Panc1 (cell line): Measurements from ENCODE around the gene FBXL17. TPM values are rescaled to one million over a fixed set of nuclear protein-coding genes. Genes with fewer than 3 reads are reported as not detected.

ENCODE experiments used
- ATAC-seq: fragments of 200-7000 bp; cut with Tn5 transposase; 2 replicates; pipeline ENCODE4 v1.9.1; 2020; ENCODE audit warnings: mild to moderate bottlenecking, moderate library complexity
- BruUV-seq: library from RNA; stranded (reverse); fragments of 400-500 nt; replicated peaks from 2 replicates; lab custom pipeline; 2021; lab: Mats Ljungman, UMichigan
- CTCF ChIA-PET: fragments of 300-600 bp; sonication (Branson Sonifier 250); formaldehyde crosslinking; loops from one replicate; lab custom pipeline; 2022; ENCODE audit warnings: antibody characterized with exemption; lab: Charles Lee
- POLR2A ChIA-PET: fragments of 300-600 bp; sonication (Branson Sonifier 250); formaldehyde crosslinking; loops from one replicate; lab custom pipeline; 2022; ENCODE audit warnings: antibody characterized with exemption; lab: Charles Lee
- DNase-seq: peaks from one replicate; pipeline ENCODE4 v3.0.0-alpha.2; 2010; ENCODE audit warnings: low read depth, low spot score
- H3K27ac ChIP-seq: 2 replicates; pipeline ENCODE4 v1.5.1; 2011; ENCODE audit warnings: mild to moderate bottlenecking, low read length, inconsistent platforms
- H3K27me3 ChIP-seq: fragments of 200-500 bp; sonication (Bioruptor generic); 2 replicates; pipeline ENCODE4 v1.6.0; 2014; ENCODE audit warnings: low read length, inconsistent platforms; ENCODE audit not compliant: control insufficient read depth, insufficient read depth
- H3K36me3 ChIP-seq: fragments of 200-500 bp; sonication (Bioruptor generic); 2 replicates; pipeline ENCODE4 v1.5.1; 2014; ENCODE audit warnings: inconsistent platforms, mild to moderate bottlenecking, low read length, moderate library complexity; ENCODE audit not compliant: control insufficient read depth, insufficient read depth
- H3K4me1 ChIP-seq: 2 replicates; pipeline ENCODE4 v1.5.1; 2011; ENCODE audit warnings: inconsistent platforms, mild to moderate bottlenecking, low read length, moderate library complexity; ENCODE audit not compliant: control insufficient read depth, insufficient read depth
- H3K4me3 ChIP-seq, 2 experiments: 2 replicates each; pipeline ENCODE4 v1.5.1; 2011 to 2012; ENCODE audit warnings: low read depth in 2 of 2, low read length in 2 of 2, mild to moderate bottlenecking in 2 of 2, inconsistent platforms in 1 of 2, moderate library complexity in 1 of 2
- H3K9me3 ChIP-seq: fragments of 200-500 bp; sonication (Bioruptor generic); 2 replicates; pipeline ENCODE4 v1.5.1; 2014; ENCODE audit warnings: low read depth, mild to moderate bottlenecking, inconsistent platforms, low read length, moderate library complexity; ENCODE audit not compliant: control insufficient read depth, insufficient read depth
- POLR2AphosphoS5 ChIP-seq: IDR thresholded peaks from 2 replicates; pipeline ENCODE4 v1.6.1; 2012; ENCODE audit warnings: mild to moderate bottlenecking, low read depth, low read length, moderate library complexity
- SIN3A ChIP-seq: IDR thresholded peaks from 2 replicates; pipeline ENCODE4 v1.6.1; 2012; ENCODE audit warnings: low read depth, mild to moderate bottlenecking, low read length, moderate library complexity, borderline replicate concordance; ENCODE audit not compliant: insufficient read depth
- TCF7L2 ChIP-seq: IDR thresholded peaks from 2 replicates; pipeline ENCODE4 v1.6.1; 2011; ENCODE audit warnings: mild to moderate bottlenecking, low read depth, low read length, inconsistent platforms
- in situ Hi-C: cut with HindIII; loops from 2 replicates; pipeline ENCODE4 v1.10.0; 2016; ENCODE audit warnings: low sequenced_read_pairs, low pct_unique_long_range_greater_than_20kb
- intact Hi-C: fragments of 100-400 bp; cut with micrococcal nuclease; formaldehyde crosslinking; loops from one replicate; pipeline ENCODE4 v1.10.0; 2022; ENCODE audit not compliant: unreplicated experiment
- total RNA-seq: library from RNA; stranded (reverse); gene quantifications from one replicate; pipeline ENCODE4 v1.2.1, GENCODE V29; 2021; ENCODE audit not compliant: unreplicated experiment
- TF ChIP-seq, protein P1 (sequence below), 2 experiments: IDR thresholded peaks; 2 replicates each; pipeline ENCODE4 v1.6.1; 2011 to 2012; ENCODE audit warnings: low read depth in 2 of 2, control low read depth in 1 of 2, low read length in 1 of 2, mild to moderate bottlenecking in 1 of 2, moderate library complexity in 1 of 2; ENCODE audit not compliant: insufficient read depth in 1 of 2
- TF ChIP-seq, protein P2 (sequence below): fragments of 450-650 bp; IDR thresholded peaks from 2 replicates; pipeline ENCODE4 v1.5.1; 2017; ENCODE audit warnings: mild to moderate bottlenecking

The FBXL17 gene
- total RNA-seq, 1 experiment from 2014 or later: 17.4 TPM

DNA sequence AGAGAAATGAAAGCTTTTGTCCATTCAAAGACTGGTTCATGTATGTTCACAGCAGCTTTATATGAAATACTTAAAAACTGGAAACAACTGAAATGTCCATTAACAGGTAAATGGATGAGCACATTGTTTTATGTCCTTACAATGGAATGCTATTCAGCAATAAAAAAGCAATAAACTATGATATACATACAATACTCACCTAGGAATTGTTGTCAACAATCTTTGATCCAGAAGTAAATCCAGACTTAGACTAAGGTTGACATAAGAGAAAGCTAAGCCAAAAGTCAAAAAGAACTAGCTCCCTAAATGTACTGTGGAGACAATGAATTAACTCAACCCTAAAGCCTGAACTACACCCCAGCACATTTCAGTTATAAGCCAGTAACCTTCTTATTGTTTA is 54.9 kb downstream of the FBXL17 start:
- in situ Hi-C loops: no loop called here
- DNase-seq: no peak
- BruUV-seq: no TSS peak
- TF ChIP-seq, protein P1, sequence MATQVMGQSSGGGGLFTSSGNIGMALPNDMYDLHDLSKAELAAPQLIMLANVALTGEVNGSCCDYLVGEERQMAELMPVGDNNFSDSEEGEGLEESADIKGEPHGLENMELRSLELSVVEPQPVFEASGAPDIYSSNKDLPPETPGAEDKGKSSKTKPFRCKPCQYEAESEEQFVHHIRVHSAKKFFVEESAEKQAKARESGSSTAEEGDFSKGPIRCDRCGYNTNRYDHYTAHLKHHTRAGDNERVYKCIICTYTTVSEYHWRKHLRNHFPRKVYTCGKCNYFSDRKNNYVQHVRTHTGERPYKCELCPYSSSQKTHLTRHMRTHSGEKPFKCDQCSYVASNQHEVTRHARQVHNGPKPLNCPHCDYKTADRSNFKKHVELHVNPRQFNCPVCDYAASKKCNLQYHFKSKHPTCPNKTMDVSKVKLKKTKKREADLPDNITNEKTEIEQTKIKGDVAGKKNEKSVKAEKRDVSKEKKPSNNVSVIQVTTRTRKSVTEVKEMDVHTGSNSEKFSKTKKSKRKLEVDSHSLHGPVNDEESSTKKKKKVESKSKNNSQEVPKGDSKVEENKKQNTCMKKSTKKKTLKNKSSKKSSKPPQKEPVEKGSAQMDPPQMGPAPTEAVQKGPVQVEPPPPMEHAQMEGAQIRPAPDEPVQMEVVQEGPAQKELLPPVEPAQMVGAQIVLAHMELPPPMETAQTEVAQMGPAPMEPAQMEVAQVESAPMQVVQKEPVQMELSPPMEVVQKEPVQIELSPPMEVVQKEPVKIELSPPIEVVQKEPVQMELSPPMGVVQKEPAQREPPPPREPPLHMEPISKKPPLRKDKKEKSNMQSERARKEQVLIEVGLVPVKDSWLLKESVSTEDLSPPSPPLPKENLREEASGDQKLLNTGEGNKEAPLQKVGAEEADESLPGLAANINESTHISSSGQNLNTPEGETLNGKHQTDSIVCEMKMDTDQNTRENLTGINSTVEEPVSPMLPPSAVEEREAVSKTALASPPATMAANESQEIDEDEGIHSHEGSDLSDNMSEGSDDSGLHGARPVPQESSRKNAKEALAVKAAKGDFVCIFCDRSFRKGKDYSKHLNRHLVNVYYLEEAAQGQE (IDR thresholded peaks at IDR 0.05; ENCODE audit: insufficient read depth in 1 of 2, low read depth in 2 of 2, low read length in 1 of 2): no peak
- TF ChIP-seq TCF7L2 (no peak), POLR2AphosphoS5 (no peak), SIN3A (no peak)
- TF ChIP-seq, protein P2, sequence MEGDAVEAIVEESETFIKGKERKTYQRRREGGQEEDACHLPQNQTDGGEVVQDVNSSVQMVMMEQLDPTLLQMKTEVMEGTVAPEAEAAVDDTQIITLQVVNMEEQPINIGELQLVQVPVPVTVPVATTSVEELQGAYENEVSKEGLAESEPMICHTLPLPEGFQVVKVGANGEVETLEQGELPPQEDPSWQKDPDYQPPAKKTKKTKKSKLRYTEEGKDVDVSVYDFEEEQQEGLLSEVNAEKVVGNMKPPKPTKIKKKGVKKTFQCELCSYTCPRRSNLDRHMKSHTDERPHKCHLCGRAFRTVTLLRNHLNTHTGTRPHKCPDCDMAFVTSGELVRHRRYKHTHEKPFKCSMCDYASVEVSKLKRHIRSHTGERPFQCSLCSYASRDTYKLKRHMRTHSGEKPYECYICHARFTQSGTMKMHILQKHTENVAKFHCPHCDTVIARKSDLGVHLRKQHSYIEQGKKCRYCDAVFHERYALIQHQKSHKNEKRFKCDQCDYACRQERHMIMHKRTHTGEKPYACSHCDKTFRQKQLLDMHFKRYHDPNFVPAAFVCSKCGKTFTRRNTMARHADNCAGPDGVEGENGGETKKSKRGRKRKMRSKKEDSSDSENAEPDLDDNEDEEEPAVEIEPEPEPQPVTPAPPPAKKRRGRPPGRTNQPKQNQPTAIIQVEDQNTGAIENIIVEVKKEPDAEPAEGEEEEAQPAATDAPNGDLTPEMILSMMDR: no peak
- no peak for ATAC-seq
- ChIA-PET CTCF (no interaction called here), POLR2A (no interaction called here)
- Histone ChIP-seq H3K36me3 (no peaks in the 10 kb centered on the region), H3K27ac (no peak overlapping the region), H3K27me3 (no peaks in the 10 kb centered on the region), H3K4me1 (no peaks in the 10 kb centered on the region), H3K9me3 (no peaks in the 10 kb centered on the region), H3K4me3 (no peak overlapping the region)
- intact Hi-C loops: no loop called here

DNA sequence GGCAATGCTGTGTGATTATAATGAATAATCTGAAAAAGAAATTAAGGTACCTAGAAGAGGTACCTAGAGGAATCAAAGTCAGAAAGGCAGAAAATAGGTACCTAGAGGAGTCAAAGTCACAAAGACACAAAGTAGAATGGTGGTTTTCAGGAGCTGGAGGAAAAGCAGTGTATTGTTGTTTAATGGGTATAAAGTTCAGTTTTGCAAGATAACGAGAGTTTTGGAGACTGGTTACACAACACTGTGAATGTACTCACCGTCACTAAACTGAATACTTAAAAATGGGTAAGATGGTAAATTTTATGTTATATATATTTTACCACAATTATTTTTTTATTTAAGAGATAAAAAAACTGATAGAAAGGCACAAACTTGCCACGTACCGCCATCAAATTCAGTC is 57.0 kb downstream of the FBXL17 start:
- POLR2A ChIA-PET: no interaction called here
- ATAC-seq: no peak

More for the DNA sequence above, 57.0 kb downstream of the FBXL17 start:
- no TSS peak for BruUV-seq
- Histone ChIP-seq H3K9me3 (no peaks in the 10 kb centered on the region), H3K27ac (no peak overlapping the region), H3K27me3 (no peaks in the 10 kb centered on the region), H3K4me3 (no peak overlapping the region), H3K4me1 (no peaks in the 10 kb centered on the region), H3K36me3 (no peaks in the 10 kb centered on the region)
- CTCF ChIA-PET: no interaction called here
- TF ChIP-seq TCF7L2: no peak
- TF ChIP-seq, protein P2: no peak
- TF ChIP-seq, protein P1 (IDR thresholded peaks at IDR 0.05; ENCODE audit: insufficient read depth in 1 of 2, low read depth in 2 of 2, low read length in 1 of 2): no peak
- TF ChIP-seq POLR2AphosphoS5: no peak
- no peak for TF ChIP-seq SIN3A
- intact Hi-C loops (no loop called here), in situ Hi-C loops (no loop called here)
- DNase-seq: no peak
